Measurements from ENCODE around the gene RIPPLY2.

The RIPPLY2 gene

GRCh38 chr6:83853178-83854000 lies at the start of gene RIPPLY2:
TSS of gene RIPPLY2 (plus strand) at chr6:83853360. CDS start at chr6:83853417, 57 bp downstream.
- DNase-seq: peak; percentile 88

- peak; percentile 19 for DNase-seq
Measured at GRCh38 chr6:83803492-83803891, 49.7 kb upstream of the RIPPLY2 start.

GRCh38 chr6:83804886-83805285 lies 48.3 kb upstream of the RIPPLY2 start:
- no peak for DNase-seq

DNA sequence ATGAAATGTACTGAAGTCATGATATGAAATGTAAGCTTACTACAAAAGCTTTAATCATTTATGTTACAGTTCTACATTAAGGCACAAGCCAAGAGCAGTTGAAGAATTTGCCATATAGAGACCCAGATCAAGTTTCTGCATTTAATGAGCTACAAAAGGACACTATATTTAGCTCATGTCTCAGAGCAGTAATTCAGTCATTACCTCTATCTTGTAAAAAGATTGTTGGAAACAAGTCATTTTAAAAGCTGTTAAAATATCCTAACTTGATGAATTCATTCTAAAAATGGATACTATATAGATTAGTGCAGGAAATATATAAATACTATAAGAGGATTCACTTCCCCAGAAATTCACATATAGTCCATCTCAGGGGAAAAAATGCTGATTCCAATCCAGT lies 45.2 kb upstream of the RIPPLY2 start:
- no peak for DNase-seq

DNA sequence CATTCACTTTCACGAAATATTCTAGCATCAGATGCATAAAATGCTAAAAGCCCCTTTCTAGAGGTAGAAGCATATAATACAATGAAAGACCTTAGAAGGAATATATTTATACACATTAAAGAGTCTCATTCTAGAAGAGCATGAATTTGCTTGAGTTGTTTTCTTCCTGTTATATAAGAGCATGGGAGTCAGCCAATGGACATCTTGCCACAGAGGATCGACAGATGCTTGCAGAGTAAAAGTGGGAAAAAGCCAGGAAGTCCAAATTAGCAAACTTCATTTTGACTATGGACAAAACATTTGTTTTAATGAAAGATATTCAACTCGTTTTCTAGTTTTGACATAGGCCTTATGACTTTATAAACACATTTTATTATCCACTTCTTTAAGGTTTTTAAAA lies 44.2 kb upstream of the RIPPLY2 start:
- DNase-seq: no peak

- no peak for DNase-seq
Measured at GRCh38 chr6:83812595-83812994, 40.6 kb upstream of the RIPPLY2 start.

- DNase-seq: no peak
Measured at GRCh38 chr6:83815631-83816272, 37.4 kb upstream of the RIPPLY2 start.

DNA sequence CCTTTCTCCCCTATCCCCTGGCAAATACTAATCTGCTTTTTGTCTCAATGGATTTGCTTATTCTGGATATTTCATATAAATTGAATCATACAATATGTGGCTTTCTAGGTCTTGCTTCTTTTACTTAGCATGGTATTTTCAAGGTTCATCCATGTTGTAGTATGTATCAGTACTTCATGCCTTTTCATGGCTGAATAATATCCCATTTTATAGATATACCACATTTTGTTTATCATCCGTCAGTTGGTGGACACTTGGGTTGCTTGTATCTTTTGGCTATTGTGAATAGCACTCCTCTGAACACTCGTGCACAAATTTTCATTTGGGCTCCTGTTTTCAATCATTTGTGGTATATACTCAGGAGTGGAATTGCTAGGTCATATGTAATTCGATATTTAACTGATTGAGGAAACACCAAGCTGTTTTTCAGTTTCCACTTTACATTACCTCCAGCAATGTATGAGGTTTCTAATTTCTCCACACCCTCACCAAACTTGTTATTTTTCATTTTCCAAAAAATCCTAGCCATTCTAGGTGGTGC lies 30.5 kb upstream of the RIPPLY2 start:
- no peak for DNase-seq

GRCh38 chr6:83824388-83824801 lies 28.8 kb upstream of the RIPPLY2 start:
- DNase-seq: peak; percentile 2

DNA sequence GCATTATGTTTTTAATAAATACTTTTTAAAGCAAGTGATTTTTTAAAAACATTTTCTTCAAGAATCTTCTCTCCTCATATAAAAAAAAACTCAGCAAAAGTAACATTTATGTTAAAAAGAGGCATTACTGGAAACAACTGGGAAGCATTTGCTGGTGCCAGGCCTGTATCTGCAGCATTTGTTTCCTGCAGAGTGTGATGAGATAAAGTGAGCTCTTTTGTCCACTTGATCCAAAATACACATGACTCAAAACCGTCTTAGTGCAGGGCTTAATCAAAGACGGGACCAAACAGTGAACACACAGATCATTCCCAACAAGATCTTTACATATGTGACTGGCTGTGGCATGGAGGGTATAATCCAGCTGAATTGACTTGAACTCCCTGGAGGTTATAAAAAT lies 28.3 kb upstream of the RIPPLY2 start:
- no peak for DNase-seq

DNA sequence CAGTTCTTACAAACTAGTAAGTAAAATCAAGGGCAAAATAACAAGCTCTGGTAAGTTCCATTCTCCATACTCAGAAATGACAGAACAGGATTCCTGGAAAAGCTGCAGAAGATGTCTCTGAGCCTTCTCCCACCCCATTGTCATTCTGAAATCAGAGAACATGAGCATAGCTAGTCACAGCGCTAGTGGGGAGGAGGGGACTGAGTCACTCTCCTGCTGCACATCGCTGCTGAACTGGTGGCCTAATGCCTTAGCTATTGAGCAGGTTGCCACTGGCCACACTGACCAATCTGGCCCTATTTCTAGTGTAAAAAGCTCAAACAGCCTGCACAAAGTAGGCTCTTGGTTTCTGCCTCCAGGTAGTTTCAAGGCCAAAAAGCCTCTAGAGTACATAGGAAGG lies 26.1 kb upstream of the RIPPLY2 start:
- no peak for DNase-seq

DNA sequence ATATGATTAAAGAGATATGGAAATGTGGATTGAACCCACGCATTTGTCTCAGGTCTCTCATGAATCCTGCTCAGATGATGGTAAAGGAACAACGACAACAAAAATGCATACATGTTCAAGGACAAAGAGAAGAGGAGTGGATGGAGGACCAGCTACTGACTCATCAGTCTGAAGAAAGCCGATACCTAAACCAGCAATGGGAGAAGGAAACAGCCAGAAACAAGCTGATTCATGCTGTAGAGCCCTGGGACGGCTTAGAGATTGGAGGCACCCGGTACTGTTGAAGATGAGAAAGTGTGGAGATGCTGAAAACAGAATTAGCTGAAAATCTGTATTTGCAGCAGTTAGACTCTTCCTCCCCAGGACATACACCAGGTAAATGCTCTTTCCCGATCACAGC lies 14.4 kb upstream of the RIPPLY2 start:
- no peak for DNase-seq

DNA sequence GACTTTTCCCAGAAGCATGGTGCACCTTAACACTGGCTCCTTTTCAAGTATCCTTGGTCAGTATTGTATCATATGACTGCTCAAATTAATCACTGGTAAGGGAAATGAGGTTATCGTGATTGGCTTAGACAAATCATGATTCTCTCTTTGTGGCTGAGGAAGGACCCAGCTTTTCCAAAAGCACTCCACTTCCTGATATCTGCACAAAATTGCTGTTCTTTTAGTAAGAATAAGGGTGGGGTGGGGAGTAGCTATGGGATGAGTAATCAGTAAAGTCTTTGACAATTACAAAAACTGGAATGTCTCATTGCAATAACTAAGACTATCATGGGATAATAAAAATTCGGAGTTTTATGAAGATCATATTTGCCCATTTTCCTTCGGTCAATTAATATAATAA lies 9.0 kb upstream of the RIPPLY2 start:
- DNase-seq: no peak

GRCh38 chr6:83846291-83846690 lies 6.9 kb upstream of the RIPPLY2 start:
- no peak for DNase-seq

DNA sequence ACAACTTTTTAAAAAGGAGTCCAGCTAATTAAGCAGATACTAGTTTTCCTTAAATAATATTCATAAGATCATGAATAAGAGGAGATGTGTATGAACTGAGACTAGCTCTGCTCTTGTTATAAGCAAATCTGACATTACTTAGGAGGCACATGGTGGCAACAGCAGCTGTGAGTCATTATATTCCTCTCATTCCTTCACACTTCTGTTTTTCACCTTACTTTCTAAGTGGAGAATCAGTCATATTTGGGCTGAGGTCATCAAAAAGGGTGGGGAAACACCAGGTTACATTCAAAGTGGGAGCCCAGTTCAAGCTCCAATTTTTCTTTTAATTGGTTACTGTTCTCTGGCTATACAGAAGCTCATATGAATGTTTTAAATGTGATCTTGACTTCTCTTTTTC lies 6.0 kb upstream of the RIPPLY2 start:
- DNase-seq: no peak

DNA sequence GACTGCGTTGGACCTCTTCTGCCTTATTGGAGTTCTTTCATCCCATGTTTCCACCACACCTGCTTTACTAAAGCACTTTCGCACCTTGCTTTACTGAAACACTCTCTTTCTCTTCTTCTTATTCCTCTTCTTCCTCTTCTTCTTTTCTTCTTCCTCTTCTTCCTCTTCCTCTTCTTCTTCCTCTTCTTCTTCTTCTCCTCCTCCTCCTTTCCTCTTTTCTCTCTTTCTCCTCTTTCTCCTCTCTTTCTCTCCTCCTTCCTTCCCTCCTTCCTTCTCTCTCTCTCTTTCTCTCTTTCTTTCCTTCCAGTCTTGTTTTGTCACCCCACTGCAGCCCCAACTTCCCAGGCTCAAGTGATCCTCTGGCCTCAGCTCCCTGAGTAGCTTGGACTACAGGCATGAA lies 4.0 kb upstream of the RIPPLY2 start:
- no peak for DNase-seq

DNA sequence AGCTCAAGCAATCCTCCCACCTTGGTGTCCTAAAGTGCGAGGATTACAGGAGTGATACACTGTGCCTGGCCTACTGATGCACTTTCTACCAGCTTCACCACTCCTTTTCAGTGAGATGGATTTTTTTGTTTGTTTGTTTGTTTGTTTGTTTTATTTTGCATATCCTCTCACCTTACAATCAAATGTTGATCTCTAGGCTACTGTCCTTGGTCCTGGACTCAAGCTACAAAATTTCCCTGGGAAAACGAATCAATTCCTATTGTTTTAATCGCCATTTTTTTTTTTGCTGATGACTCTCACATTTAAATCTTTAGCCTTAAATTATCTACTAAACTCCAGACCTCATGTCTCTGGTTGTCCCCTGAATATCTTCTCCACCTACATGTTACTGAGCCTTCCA lies 3.5 kb upstream of the RIPPLY2 start:
- DNase-seq: no peak

DNA sequence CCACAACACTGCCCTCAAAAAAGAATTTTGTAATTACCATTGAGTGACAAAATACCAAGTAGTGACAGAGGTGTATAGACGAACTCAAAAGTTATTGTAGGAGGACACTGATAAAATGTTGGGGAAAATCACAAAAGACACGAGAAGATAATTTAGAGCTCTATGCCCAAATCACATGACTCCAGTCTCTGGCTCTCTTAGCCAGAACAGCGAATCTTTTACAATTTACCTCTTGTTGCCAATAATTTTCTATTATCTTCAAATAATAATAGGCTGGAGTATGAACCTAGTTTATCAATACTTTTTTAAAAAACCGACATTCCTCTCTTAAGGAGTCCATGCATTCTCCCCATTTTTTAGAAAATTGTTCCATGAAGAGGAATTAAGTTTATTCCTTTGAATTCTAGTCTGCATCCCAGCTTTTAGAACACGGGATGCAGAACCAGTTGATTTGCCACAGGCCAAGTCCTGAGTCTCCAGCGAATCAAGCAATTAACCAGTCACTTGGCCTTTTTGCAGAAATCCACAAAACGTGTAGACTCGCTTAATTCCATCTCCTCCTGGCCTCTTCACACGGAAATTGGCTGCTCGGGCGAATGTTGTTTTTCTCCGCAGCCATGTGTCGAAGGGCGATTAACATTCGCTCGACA lies 507 bp upstream of the RIPPLY2 start:
- DNase-seq: no peak

DNA sequence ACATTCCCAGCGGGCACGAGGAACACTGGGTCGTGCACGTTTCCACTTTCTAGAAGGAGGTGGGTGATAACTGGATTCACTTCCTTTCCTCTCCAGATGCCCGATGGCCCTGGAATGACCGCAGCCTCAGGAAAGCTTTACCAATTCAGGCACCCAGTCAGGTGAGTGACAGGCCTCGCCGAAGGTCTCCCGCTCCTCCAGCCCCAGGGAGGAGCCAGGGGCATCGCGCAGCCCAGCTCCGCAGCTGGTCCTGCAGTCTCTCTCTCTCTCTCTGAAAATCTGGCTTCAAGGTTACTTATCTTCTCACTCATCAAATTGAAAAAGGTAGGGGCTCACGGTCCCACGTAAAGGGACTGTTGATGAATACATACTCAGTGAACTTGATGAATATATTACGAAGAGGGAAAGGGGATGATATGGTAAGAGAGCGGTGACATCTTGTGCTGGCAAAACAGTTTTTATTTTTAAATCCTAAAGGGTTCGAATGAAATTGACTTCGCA lies 891 bp downstream of the RIPPLY2 start:
- peak; percentile 79 for DNase-seq

GRCh38 chr6:83854766-83855165 lies 1.6 kb downstream of the RIPPLY2 start:
- DNase-seq: no peak

GRCh38 chr6:83859410-83860358 lies 6.5 kb downstream of the RIPPLY2 start, which contains the start of gene CYB5R4:
TSS of gene CYB5R4 (plus strand) at chr6:83859689. CDS start at chr6:83859783, 94 bp downstream.
- peak; percentile 97 for DNase-seq

DNA sequence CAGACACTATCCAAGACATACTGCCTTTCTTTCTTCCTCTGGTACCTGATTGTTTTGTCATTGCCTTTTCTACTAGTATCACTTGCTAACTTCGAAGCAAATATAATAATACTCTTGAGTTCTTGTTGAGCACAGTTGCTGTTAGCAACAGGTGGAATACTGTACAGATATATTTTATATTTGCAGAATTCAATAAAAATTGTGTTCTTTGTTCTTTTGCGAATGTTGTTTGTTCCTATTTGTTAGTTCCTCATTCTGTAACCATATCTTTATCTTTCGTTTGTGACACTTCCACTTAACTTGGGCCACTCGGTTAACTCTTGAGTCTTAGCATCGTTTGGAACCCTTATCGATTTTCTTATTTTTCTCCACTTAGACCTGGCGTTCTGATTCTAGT lies 7.2 kb downstream of the RIPPLY2 start:
- DNase-seq: no peak
